ENCODE measurements around the gene RILP. TPM values are rescaled to one million over a fixed set of nuclear protein-coding genes. Genes with fewer than 3 reads are reported as not detected.

RILP gene
- total and polyA plus RNA-seq, 2 of the 4 experiments (the other 2 are of a cell fraction) = 3.9 to 6.0 TPM

DNA sequence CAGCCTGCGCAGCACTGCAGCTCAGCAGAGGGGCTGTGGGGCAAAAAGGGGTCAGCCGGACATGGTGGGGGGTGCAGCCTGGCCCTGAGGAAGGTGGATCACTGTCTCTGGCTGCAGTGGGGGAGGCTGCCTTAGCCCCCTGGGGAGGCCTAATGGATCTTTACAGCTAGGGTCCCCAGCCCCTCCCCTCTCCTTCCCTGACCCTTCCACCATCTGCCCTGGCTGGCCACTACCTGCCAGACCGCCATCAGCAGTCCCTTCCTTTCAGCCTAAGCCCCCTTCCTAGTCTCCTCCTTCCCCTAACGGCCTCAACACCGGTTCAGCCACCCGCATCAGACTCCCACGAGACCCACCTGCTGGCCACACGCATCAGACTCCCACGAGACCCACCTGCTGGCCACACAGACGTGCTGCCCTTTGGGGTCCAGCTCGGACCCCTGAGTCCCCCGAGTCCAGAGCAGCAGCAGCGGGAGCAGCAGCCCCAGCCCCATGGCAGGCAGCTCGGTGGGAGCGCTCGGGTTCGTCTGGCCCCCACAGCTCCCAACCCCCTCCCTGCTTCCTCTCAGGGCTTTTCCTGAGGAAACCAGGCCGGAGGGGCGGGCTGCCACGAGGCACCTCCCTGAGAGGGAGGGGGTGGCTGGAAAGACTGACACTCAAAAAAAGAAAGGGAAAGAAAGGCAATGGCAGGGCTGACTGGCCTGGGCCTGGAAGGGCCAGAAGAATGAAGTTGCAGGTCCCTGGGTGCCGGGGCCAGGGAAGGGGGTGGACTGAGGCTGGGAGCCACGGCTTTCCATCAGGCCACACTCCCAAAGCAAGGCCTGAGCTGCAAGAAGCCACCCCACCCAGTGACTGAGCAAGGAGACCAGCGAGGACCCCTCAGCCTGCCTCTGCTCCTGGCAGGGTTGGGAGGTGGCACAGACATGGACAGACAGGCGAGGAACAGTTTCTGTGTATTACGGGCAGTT is 4.2 kb downstream of the RILP start, which contains the start of gene SCARF1 (continued):
- no peak for TF ChIP-seq SMC3 (IDR thresholded peaks at IDR 0.05; ENCODE audit: low read depth, low read length)
- no peak for TF ChIP-seq CEBPB (IDR thresholded peaks at IDR 0.05; ENCODE audit: low read depth, low read length)
- TF ChIP-seq RCOR1 (IDR thresholded peaks at IDR 0.05; ENCODE audit: insufficient replicate concordance, low read length) = no peak

All from IMR-90 (cell line).